Dendritic cell treated with granulocyte-macrophage colony-stimulating factor and Interleukin-4, amounts not matched to agents 40 ng/mL and 50 ng/mL, for 4 days (primary cell): ENCODE results near the gene BLVRB.
A peak's percentile ranks its signal among the peaks of the same experiment; 100 is the strongest.

Experiments
- H3K27ac Mint-ChIP-seq: one replicate; pipeline ENCODE4 v1.8.0; 2022; ENCODE audit warnings: mild to moderate bottlenecking, mixed read lengths
- H3K27me3 Mint-ChIP-seq: one replicate; pipeline ENCODE4 v1.8.0; 2022; ENCODE audit warnings: mild to moderate bottlenecking, mixed read lengths
- H3K36me3 Mint-ChIP-seq: one replicate; pipeline ENCODE4 v1.8.0; 2022; ENCODE audit warnings: low read depth, mixed read lengths
- H3K4me1 Mint-ChIP-seq: one replicate; pipeline ENCODE4 v1.8.0; 2022; ENCODE audit warnings: low read depth, mixed read lengths
- H3K4me3 Mint-ChIP-seq: one replicate; pipeline ENCODE4 v1.8.0; 2022; ENCODE audit warnings: mild to moderate bottlenecking, moderate library complexity, mixed read lengths
- H3K9me3 Mint-ChIP-seq: one replicate; pipeline ENCODE4 v1.8.0; 2022; ENCODE audit warnings: mixed read lengths
- intact Hi-C: fragments of 100-400 bp; cut with micrococcal nuclease; formaldehyde crosslinking; loops from one replicate; pipeline ENCODE4 v1.15.0; 2022

The BLVRB gene

GRCh38 chr19:40420451-40420765 is 45.1 kb downstream of the BLVRB start:
- intact Hi-C loops = loop anchor here (5.0 kb wide), 1 partner anchor 42 kb away; no protein-coding TSS in a partner anchor
- H3K36me3 Mint-ChIP-seq = peaks cover 35% of the 10 kb centered on the region
- H3K27ac Mint-ChIP-seq = peak overlapping the region; percentile 88
- H3K4me1 Mint-ChIP-seq = peaks cover 59% of the 10 kb centered on the region
- peak overlapping the region; percentile 87 for H3K4me3 Mint-ChIP-seq
- H3K27me3 Mint-ChIP-seq = no peaks in the 10 kb centered on the region
- no peaks in the 10 kb centered on the region for H3K9me3 Mint-ChIP-seq

- peak overlapping the region; percentile 88 for H3K27ac Mint-ChIP-seq
- intact Hi-C loops = loop anchor here (5.0 kb wide), 1 partner anchor 43 kb away; no protein-coding TSS in a partner anchor
- H3K27me3 Mint-ChIP-seq = no peaks in the 10 kb centered on the region
- H3K4me3 Mint-ChIP-seq = no peak overlapping the region
- peaks cover 64% of the 10 kb centered on the region for H3K4me1 Mint-ChIP-seq
- H3K9me3 Mint-ChIP-seq = no peaks in the 10 kb centered on the region
- peaks cover 29% of the 10 kb centered on the region for H3K36me3 Mint-ChIP-seq
Measured at GRCh38 chr19:40419780-40420179, 45.8 kb downstream of the BLVRB start.

- no peak overlapping the region for H3K4me3 Mint-ChIP-seq
- peaks cover 58% of the 10 kb centered on the region for H3K4me1 Mint-ChIP-seq
- H3K9me3 Mint-ChIP-seq = no peaks in the 10 kb centered on the region
- H3K36me3 Mint-ChIP-seq = peaks cover 24% of the 10 kb centered on the region
- no peaks in the 10 kb centered on the region for H3K27me3 Mint-ChIP-seq
- intact Hi-C loops = no loop called here
- peak overlapping the region; percentile 69 for H3K27ac Mint-ChIP-seq
Measured at GRCh38 chr19:40419066-40419612, 46.4 kb downstream of the BLVRB start.

GRCh38 chr19:40418040-40418439 is 47.5 kb downstream of the BLVRB start:
- intact Hi-C loops = no loop called here
- Mint-ChIP-seq H3K27ac (peak overlapping the region; percentile 69), H3K9me3 (no peaks in the 10 kb centered on the region), H3K4me3 (no peak overlapping the region), H3K4me1 (peaks cover 50% of the 10 kb centered on the region), H3K36me3 (peaks cover 19% of the 10 kb centered on the region), H3K27me3 (peaks cover 6% of the 10 kb centered on the region)

- peak overlapping the region; percentile 69 for H3K27ac Mint-ChIP-seq
- H3K9me3 Mint-ChIP-seq = no peaks in the 10 kb centered on the region
- intact Hi-C loops = no loop called here
- peaks cover 46% of the 10 kb centered on the region for H3K4me1 Mint-ChIP-seq
- peaks cover 15% of the 10 kb centered on the region for H3K36me3 Mint-ChIP-seq
- H3K27me3 Mint-ChIP-seq = peaks cover 8% of the 10 kb centered on the region
- H3K4me3 Mint-ChIP-seq = no peak overlapping the region
Measured at GRCh38 chr19:40417643-40417981, 47.9 kb downstream of the BLVRB start.

GRCh38 chr19:40416918-40417642 is 48.5 kb downstream of the BLVRB start:
- Mint-ChIP-seq H3K27ac (peak overlapping the region; percentile 69), H3K36me3 (peaks cover 10% of the 10 kb centered on the region), H3K27me3 (peaks cover 11% of the 10 kb centered on the region), H3K9me3 (no peaks in the 10 kb centered on the region), H3K4me1 (peaks cover 41% of the 10 kb centered on the region), H3K4me3 (peak overlapping the region; percentile 1)
- intact Hi-C loops = no loop called here

- Mint-ChIP-seq H3K27ac (peak overlapping the region; percentile 41), H3K36me3 (peaks cover under 1% of the 10 kb centered on the region), H3K9me3 (no peaks in the 10 kb centered on the region), H3K27me3 (peaks cover 20% of the 10 kb centered on the region), H3K4me1 (peaks cover 51% of the 10 kb centered on the region), H3K4me3 (no peak overlapping the region)
- intact Hi-C loops = no loop called here
Measured at GRCh38 chr19:40415768-40416167, 49.8 kb downstream of the BLVRB start.

- Mint-ChIP-seq H3K4me3 (no peak overlapping the region), H3K36me3 (no peaks in the 10 kb centered on the region), H3K27me3 (peaks cover 20% of the 10 kb centered on the region), H3K27ac (no peak overlapping the region), H3K4me1 (peaks cover 48% of the 10 kb centered on the region), H3K9me3 (no peaks in the 10 kb centered on the region)
- intact Hi-C loops = no loop called here
Measured at GRCh38 chr19:40414542-40415535, 50.7 kb downstream of the BLVRB start.

- intact Hi-C loops = no loop called here
- no peaks in the 10 kb centered on the region for H3K36me3 Mint-ChIP-seq
- H3K27me3 Mint-ChIP-seq = peaks cover 20% of the 10 kb centered on the region
- no peak within 1 kb of the TSS for H3K4me3 Mint-ChIP-seq
- peaks cover 47% of the 10 kb centered on the region for H3K4me1 Mint-ChIP-seq
- H3K27ac Mint-ChIP-seq = peak within 1 kb of the TSS; percentile 21
- no peaks in the 10 kb centered on the region for H3K9me3 Mint-ChIP-seq
Measured at GRCh38 chr19:40413291-40413845, 52.2 kb downstream of the BLVRB start, which contains the start of gene PRX. Gene PRX (minus strand): TSS chr19:40413378. CDS start chr19:40407932, 5,446 bp downstream.

- Mint-ChIP-seq H3K27ac (peak overlapping the region; percentile 21), H3K4me3 (no peak overlapping the region), H3K4me1 (peaks cover 47% of the 10 kb centered on the region), H3K27me3 (peaks cover 20% of the 10 kb centered on the region), H3K9me3 (no peaks in the 10 kb centered on the region), H3K36me3 (no peaks in the 10 kb centered on the region)
- intact Hi-C loops = no loop called here
Measured at GRCh38 chr19:40412866-40413265, 52.7 kb downstream of the BLVRB start.

- peaks cover 43% of the 10 kb centered on the region for H3K4me1 Mint-ChIP-seq
- peaks cover 23% of the 10 kb centered on the region for H3K27me3 Mint-ChIP-seq
- no peak overlapping the region for H3K27ac Mint-ChIP-seq
- intact Hi-C loops = no loop called here
- no peak overlapping the region for H3K4me3 Mint-ChIP-seq
- no peaks in the 10 kb centered on the region for H3K36me3 Mint-ChIP-seq
- H3K9me3 Mint-ChIP-seq = no peaks in the 10 kb centered on the region
Measured at GRCh38 chr19:40411958-40412499, 53.5 kb downstream of the BLVRB start.

- intact Hi-C loops = no loop called here
- H3K9me3 Mint-ChIP-seq = no peaks in the 10 kb centered on the region
- peaks cover 35% of the 10 kb centered on the region for H3K4me1 Mint-ChIP-seq
- H3K4me3 Mint-ChIP-seq = no peak overlapping the region
- H3K27me3 Mint-ChIP-seq = peaks cover 23% of the 10 kb centered on the region
- H3K27ac Mint-ChIP-seq = no peak overlapping the region
- no peaks in the 10 kb centered on the region for H3K36me3 Mint-ChIP-seq
Measured at GRCh38 chr19:40411125-40411842, 54.3 kb downstream of the BLVRB start.

- intact Hi-C loops = no loop called here
- no peak overlapping the region for H3K27ac Mint-ChIP-seq
- peaks cover 26% of the 10 kb centered on the region for H3K4me1 Mint-ChIP-seq
- H3K36me3 Mint-ChIP-seq = no peaks in the 10 kb centered on the region
- no peak overlapping the region for H3K4me3 Mint-ChIP-seq
- H3K27me3 Mint-ChIP-seq = peaks cover 23% of the 10 kb centered on the region
- H3K9me3 Mint-ChIP-seq = no peaks in the 10 kb centered on the region
Measured at GRCh38 chr19:40410030-40410389, 55.5 kb downstream of the BLVRB start.
